SK-N-MC (cell line): ENCODE results near the gene SLFN5.

ENCODE experiments used
- DNase-seq: peaks from one replicate; pipeline ENCODE4 v3.0.0-alpha.2; 2011; ENCODE audit warnings: low read depth, low spot score
- H3K27ac ChIP-seq: fragments of 200-600 bp; sonication (generic); 2 replicates; pipeline ENCODE4 v1.5.1; 2016; ENCODE audit warnings: mixed run types
- H3K36me3 ChIP-seq: fragments of 200-600 bp; sonication (generic); 2 replicates; pipeline ENCODE4 v1.6.1; 2017; ENCODE audit warnings: antibody characterized with exemption, low read length, mixed read lengths; ENCODE audit not compliant: insufficient read depth
- H3K4me3 ChIP-seq: fragments of 200-600 bp; sonication (generic); 2 replicates; pipeline ENCODE4 v1.5.1; 2016
- H3K9ac ChIP-seq: fragments of 200-600 bp; sonication (generic); 2 replicates; pipeline ENCODE4 v1.8.0; 2017; ENCODE audit warnings: mixed run types, mixed read lengths; ENCODE audit not compliant: insufficient read length
- H3K9me3 ChIP-seq: fragments of 200-600 bp; sonication (generic); 2 replicates; pipeline ENCODE4 v1.6.1; 2017; ENCODE audit warnings: low read depth, mild to moderate bottlenecking, antibody characterized with exemption, low read length, moderate library complexity, mixed read lengths
- EZH2 ChIP-seq: fragments of 200-600 bp; sonication (generic); IDR thresholded peaks from one replicate; pipeline ENCODE4 v1.6.1; 2017; ENCODE audit warnings: antibody characterized with exemption
- FOXP2 ChIP-seq: optimal IDR thresholded peaks from 2 replicates; pipeline ENCODE3; 2011; ENCODE audit warnings: mild to moderate bottlenecking, moderate library complexity; ENCODE audit not compliant: insufficient read depth; ENCODE audit errors: extremely low read length, control extremely low read depth
- POLR2AphosphoS5 ChIP-seq: IDR thresholded peaks from 2 replicates; pipeline ENCODE4 v1.6.1; 2012; ENCODE audit warnings: mild to moderate bottlenecking, low read depth, low read length, borderline replicate concordance

The SLFN5 gene

DNA sequence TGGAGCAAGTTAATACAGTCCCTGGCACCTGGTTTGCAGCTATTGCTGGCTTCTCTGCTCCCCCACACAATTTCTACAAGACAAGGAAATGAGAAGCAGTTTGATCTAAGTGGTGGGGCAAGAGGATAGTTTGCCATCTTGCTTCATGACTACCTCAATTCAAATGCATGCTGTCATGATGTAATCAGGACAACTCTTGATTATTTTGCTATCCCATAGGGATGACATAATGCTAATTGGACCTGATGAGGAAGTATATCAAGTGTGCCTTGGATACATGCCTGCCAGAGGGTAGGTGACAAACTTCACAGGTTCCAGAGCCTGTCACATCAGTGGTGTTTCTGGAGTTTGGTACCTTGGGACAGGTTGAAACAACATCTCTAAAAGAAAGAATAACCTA is 40.9 kb downstream of the SLFN5 start:
- no peak overlapping the region for H3K4me3 ChIP-seq
- H3K9ac ChIP-seq: no peak overlapping the region
- no peak for TF ChIP-seq POLR2AphosphoS5
- no peak for TF ChIP-seq EZH2
- no peak for TF ChIP-seq FOXP2
- no peaks in the 10 kb centered on the region for H3K9me3 ChIP-seq
- H3K27ac ChIP-seq: no peak overlapping the region
- no peaks in the 10 kb centered on the region for H3K36me3 ChIP-seq
- no peak for DNase-seq

DNA sequence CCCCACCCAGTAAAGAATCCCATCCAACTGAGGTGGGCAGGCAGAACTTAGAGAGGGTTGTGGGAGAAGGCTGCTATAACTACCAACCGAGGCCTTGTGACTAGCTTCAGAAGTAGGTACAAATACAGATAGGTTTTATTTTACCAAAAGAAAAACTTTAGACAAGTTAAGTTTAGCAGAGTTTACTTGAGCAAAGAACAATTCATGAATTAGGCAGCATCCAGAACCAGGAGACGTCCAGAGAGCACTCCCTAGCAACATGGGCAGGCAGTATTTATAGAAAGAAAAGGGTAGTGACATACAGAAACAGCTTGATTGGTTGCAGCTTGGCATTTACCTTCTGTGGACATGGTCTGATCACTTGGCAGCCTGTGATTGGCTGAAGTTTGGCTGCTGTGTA is 42.1 kb downstream of the SLFN5 start:
- Histone ChIP-seq H3K36me3 (no peaks in the 10 kb centered on the region), H3K9me3 (no peaks in the 10 kb centered on the region), H3K4me3 (no peak overlapping the region), H3K27ac (no peak overlapping the region), H3K9ac (no peak overlapping the region)
- TF ChIP-seq EZH2 (no peak), FOXP2 (no peak), POLR2AphosphoS5 (no peak)
- no peak for DNase-seq

DNA sequence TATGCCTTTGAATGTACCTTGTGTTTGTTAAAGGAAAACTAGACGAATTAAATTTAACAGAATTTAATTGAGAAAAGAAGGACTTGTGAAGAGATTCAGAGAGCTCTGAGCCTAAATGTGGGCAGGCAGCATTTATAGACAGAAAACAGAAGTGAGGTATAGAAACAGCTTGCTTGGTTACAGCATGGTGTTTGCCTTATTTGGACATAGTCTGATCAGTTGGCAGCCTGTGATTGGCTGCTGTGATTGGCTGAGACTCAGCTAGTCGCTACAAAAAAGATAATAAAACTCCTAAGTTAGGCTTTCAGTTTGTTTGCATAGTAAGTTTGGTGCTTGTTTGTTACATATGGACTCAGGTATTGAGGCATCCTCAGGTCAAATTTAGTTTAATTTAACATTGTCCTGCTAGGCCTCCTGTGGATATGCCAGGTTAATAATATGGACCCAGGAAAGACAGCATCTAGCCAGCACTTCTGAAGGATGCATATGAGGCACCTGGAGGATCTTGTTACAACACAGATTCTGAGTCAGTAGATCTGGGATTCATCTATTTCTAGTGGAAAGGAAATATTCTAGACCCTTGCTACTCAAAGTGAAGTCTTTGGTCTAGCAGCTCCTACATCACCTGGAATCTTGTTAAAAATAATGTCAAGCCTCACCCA is 43.4 kb downstream of the SLFN5 start:
- Histone ChIP-seq H3K27ac (no peak overlapping the region), H3K9ac (no peak overlapping the region), H3K36me3 (no peaks in the 10 kb centered on the region), H3K9me3 (no peaks in the 10 kb centered on the region), H3K4me3 (no peak overlapping the region; the same call in 1 of the 2 replicates)
- DNase-seq: no peak
- TF ChIP-seq FOXP2 (no peak), POLR2AphosphoS5 (no peak)

DNA sequence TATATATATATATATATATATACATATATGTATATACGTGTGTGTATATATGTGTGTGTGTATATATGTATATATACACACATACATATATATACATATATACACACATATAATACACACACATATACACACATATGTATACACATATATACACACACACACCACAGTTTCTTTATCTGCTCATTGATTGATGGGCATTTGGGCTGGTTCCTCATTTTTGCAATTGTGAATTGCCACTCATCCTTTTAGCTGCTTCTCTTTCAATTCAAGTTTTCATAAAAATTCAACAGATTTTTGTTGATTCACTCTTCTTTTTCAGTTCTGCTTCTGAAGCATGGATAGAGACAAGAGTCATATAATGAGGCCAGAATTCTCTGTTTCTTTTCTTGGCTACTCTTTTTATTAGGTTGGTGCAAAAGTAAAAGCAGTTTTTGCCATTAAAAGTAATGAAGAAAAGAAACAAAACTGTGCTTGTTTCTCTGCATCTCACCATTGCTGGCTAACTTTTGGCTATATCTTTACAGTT is 44.5 kb downstream of the SLFN5 start:
- no peak overlapping the region for H3K27ac ChIP-seq
- TF ChIP-seq POLR2AphosphoS5: no peak
- TF ChIP-seq FOXP2: no peak
- no peak for TF ChIP-seq EZH2
- no peak for DNase-seq

DNA sequence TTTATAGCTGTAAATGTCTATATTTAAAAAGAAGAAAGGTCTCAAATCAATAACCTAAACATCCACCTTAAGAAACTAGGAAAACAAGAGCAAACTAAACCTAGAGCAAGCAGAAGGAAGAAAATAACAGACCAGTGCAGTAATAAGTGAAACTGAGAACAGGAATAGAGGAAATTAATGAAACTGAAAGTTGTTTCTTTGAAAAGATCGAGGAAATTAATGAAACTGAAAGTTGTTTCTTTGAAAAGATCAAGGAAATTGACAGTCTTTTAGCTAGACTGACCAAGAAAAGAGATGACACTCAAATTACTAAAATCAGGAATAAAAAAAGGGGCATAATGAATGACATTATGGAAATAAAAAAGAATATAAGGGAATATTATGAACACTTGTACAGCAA is 46.4 kb downstream of the SLFN5 start:
- no peak for DNase-seq
- Histone ChIP-seq H3K27ac (no peak overlapping the region), H3K9me3 (no peaks in the 10 kb centered on the region), H3K36me3 (no peaks in the 10 kb centered on the region), H3K9ac (no peak overlapping the region), H3K4me3 (no peak overlapping the region)
- TF ChIP-seq FOXP2 (no peak), POLR2AphosphoS5 (no peak), EZH2 (no peak)

More for the DNA sequence above, 44.5 kb downstream of the SLFN5 start:
- no peak overlapping the region for H3K9ac ChIP-seq
- no peaks in the 10 kb centered on the region for H3K9me3 ChIP-seq
- no peaks in the 10 kb centered on the region for H3K36me3 ChIP-seq
- H3K4me3 ChIP-seq: no peak overlapping the region

DNA sequence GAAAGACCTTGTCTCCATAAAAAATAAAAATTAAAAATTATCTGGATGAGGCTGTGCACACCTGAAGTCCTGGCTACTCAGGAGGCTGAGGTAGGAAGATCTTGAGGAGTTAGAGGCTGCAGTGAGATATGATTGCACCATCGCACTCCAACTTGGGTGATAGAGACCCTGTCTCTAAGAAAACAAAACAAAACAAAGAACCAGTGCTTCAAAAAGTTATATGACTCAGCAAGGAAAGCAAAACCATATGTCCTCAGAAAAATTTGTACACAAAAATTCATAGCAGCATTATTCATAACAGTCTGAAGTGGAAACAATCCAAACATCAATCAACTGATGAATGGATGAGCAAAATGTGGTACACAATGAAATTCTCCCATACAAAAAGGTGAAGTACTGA is 48.9 kb downstream of the SLFN5 start:
- TF ChIP-seq POLR2AphosphoS5: no peak
- TF ChIP-seq EZH2: no peak
- no peak for TF ChIP-seq FOXP2
- H3K9ac ChIP-seq: no peak overlapping the region
- no peak overlapping the region for H3K27ac ChIP-seq
- no peak overlapping the region for H3K4me3 ChIP-seq
- H3K9me3 ChIP-seq: no peaks in the 10 kb centered on the region; the same call in 1 of the 2 replicates
- DNase-seq: no peak
- no peaks in the 10 kb centered on the region for H3K36me3 ChIP-seq

DNA sequence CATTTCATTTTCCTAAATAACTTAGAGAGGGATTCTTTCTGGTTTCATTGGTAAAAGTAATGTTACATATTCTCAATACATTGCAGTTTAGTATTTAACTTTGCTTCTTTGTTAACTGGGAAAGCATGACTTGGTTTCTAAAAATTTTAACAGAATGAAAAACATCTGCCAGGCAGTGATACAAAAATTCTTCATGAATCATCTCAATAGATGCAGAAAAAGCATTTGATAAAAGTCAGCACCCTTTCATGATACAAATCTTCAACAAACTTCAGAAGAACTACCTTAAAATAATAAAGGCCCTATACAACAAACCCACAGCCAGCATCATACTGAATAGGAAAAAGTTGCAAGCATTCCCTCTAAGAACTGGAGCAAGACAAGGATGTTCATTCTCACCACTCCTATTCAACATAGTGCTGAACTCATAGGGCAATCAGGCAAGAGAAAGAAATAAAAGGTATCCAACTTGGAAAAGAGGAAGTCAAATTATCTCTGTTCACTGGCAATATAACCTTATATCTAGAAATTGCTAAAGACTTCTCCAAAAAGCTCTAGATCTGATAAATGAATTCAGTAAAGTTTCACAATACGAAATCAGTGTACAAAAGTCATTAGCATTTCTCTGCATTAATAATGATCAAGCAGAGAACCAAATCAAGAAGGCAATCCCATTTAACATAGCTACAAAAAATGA is 50.4 kb downstream of the SLFN5 start:
- Histone ChIP-seq H3K9ac (no peak overlapping the region), H3K9me3 (no peaks in the 10 kb centered on the region; the same call in 1 of the 2 replicates), H3K4me3 (no peak overlapping the region), H3K36me3 (no peaks in the 10 kb centered on the region), H3K27ac (no peak overlapping the region)
- no peak for DNase-seq
- no peak for TF ChIP-seq POLR2AphosphoS5
- no peak for TF ChIP-seq EZH2
- TF ChIP-seq FOXP2: no peak

DNA sequence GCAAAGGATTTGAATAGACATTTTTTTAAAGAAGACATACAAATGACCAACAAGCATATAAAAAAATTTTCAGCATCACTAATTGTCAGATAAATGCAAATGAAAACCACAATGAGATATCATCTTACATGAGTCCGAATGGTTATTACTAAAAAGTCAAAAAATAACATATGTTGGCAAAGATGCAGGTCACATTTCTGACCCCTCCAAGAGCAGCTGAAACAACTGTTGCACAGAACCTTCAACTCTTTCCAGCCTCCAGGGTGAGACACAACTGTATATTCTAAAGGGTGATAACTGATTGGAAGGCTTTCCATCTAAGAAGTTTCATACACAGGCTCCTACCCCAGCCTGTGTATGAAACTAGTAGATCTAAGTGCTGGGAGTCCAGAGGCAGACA is 51.9 kb downstream of the SLFN5 start:
- TF ChIP-seq FOXP2: no peak
- TF ChIP-seq EZH2: no peak
- no peak for TF ChIP-seq POLR2AphosphoS5
- H3K9ac ChIP-seq: no peak overlapping the region
- H3K27ac ChIP-seq: no peak overlapping the region
- H3K9me3 ChIP-seq: no peaks in the 10 kb centered on the region; the same call in 1 of the 2 replicates
- no peak overlapping the region for H3K4me3 ChIP-seq
- H3K36me3 ChIP-seq: no peaks in the 10 kb centered on the region
- DNase-seq: no peak
